Esophagus muscularis mucosa (tissue), 4 donors: ENCODE data around the gene TXNDC5.

Experiments
- CTCF ChIP-seq, 3 experiments: fragments of 200-600 bp in 2 of 3; fragments of 450-650 bp in 1 of 3; sonication (generic) in 2 of 3; IDR thresholded peaks; one replicate each; pipeline ENCODE4 v1.5.1; 2017 to 2019; ENCODE audit warnings: antibody characterized with exemption in 3 of 3, mild to moderate bottlenecking in 2 of 3, moderate library complexity in 1 of 3
- EP300 ChIP-seq: sonication (generic); formaldehyde crosslinking; IDR thresholded peaks from one replicate; pipeline ENCODE4 v1.6.1; 2017; ENCODE audit warnings: antibody characterized with exemption
- POLR2A ChIP-seq: fragments of 450-650 bp; IDR thresholded peaks from one replicate; pipeline ENCODE4 v1.6.1; 2017; ENCODE audit warnings: antibody characterized with exemption, moderate library complexity, mild to moderate bottlenecking, low read depth
- POLR2AphosphoS5 ChIP-seq, 2 donors: sonication (generic); formaldehyde crosslinking; IDR thresholded peaks; one replicate each; pipeline ENCODE4 v1.6.1; 2017; ENCODE audit warnings: antibody characterized with exemption in 2 of 2

GRCh38 chr6:7848229-7848628 lies 62.4 kb downstream of the TXNDC5 start:
- TF ChIP-seq CTCF (IDR thresholded peaks at IDR 0.05) (no peak), POLR2A (no peak), POLR2AphosphoS5 (IDR thresholded peaks at IDR 0.05) (no peak), EP300 (no peak)
